Smooth muscle cell (in vitro differentiated cells): ENCODE data around the gene VILL. TPM values are rescaled to one million over a fixed set of nuclear protein-coding genes. Genes with fewer than 3 reads are reported as not detected.

Source experiments
- DNase-seq: peaks from one replicate; lab custom pipeline; 2025; ENCODE audit not compliant: unreplicated experiment; lab: John Stamatoyannopoulos, UW
- H2AFZ ChIP-seq: fragments of 200-600 bp; sonication (generic); 2 replicates; pipeline ENCODE4 v1.6.0; 2016; ENCODE audit warnings: antibody characterized with exemption, low read depth, mild to moderate bottlenecking
- H3F3A ChIP-seq: fragments of 200-600 bp; sonication (generic); 2 replicates; pipeline ENCODE4 v1.6.0; 2017; ENCODE audit warnings: antibody characterized with exemption, low read depth
- H3K27ac ChIP-seq: fragments of 200-600 bp; sonication (generic); 2 replicates; pipeline ENCODE4 v1.5.1; 2016; ENCODE audit warnings: low read depth, mild to moderate bottlenecking
- H3K27me3 ChIP-seq: fragments of 200-600 bp; sonication (generic); 2 replicates; pipeline ENCODE4 v1.6.1; 2016; ENCODE audit warnings: low read depth, mild to moderate bottlenecking
- H3K36me3 ChIP-seq: fragments of 200-600 bp; sonication (generic); 2 replicates; pipeline ENCODE4 v1.5.1; 2016; ENCODE audit warnings: low read depth
- H3K4me1 ChIP-seq: fragments of 200-600 bp; sonication (generic); 2 replicates; pipeline ENCODE4 v1.5.1; 2016; ENCODE audit warnings: low read depth
- H3K4me2 ChIP-seq: fragments of 200-600 bp; sonication (generic); 2 replicates; pipeline ENCODE4 v1.6.0; 2016; ENCODE audit warnings: mild to moderate bottlenecking
- H3K4me3 ChIP-seq: fragments of 200-600 bp; sonication (generic); 2 replicates; pipeline ENCODE4 v1.5.1; 2016; ENCODE audit warnings: mild to moderate bottlenecking
- H3K79me2 ChIP-seq: fragments of 200-600 bp; sonication (generic); 2 replicates; pipeline ENCODE4 v1.6.0; 2016; ENCODE audit warnings: low read depth, mild to moderate bottlenecking
- H3K9ac ChIP-seq: fragments of 200-600 bp; sonication (generic); 2 replicates; pipeline ENCODE4 v1.6.0; 2016; ENCODE audit warnings: low read depth
- H3K9me3 ChIP-seq: fragments of 200-600 bp; sonication (generic); replicated peaks from 2 replicates; pipeline ENCODE4 v1.5.1; 2016; ENCODE audit warnings: low read depth
- H4K20me1 ChIP-seq: fragments of 200-600 bp; sonication (generic); 2 replicates; pipeline ENCODE4 v1.6.0; 2016; ENCODE audit warnings: low read depth
- WGBS: methylation state at CpG from one replicate; pipeline ENCODE4 v1.1.7; 2016; ENCODE audit warnings: low lambda C conversion rate; 5-methylcytosine and 5-hydroxymethylcytosine counted together
- polyA plus RNA-seq: library from polyadenylated mRNA; unstranded; fragments of >200 nt; fragmentation: Nextera tagmentation; extraction: Ambion mirVana; gene quantifications from 2 replicates; pipeline ENCODE4 v1.2.1, GENCODE V29; 2016
- total RNA-seq: library from RNA; depleted of rRNA; stranded (reverse); fragments of >200 nt; gene quantifications from 2 replicates; pipeline ENCODE4 v1.2.3, GENCODE V29; 2014
- TF ChIP-seq, protein P1 (sequence below): fragments of 200-600 bp; sonication (generic); IDR thresholded peaks from 2 replicates; pipeline ENCODE4 v1.5.1; 2017; ENCODE audit warnings: borderline replicate concordance, mild to moderate bottlenecking, antibody characterized with exemption; ENCODE audit not compliant: insufficient read depth, poor library complexity, severe bottlenecking

Gene VILL
- total and polyA plus RNA-seq, 2 experiments from 2014 or later: 2.3 to 3.4 TPM

DNA sequence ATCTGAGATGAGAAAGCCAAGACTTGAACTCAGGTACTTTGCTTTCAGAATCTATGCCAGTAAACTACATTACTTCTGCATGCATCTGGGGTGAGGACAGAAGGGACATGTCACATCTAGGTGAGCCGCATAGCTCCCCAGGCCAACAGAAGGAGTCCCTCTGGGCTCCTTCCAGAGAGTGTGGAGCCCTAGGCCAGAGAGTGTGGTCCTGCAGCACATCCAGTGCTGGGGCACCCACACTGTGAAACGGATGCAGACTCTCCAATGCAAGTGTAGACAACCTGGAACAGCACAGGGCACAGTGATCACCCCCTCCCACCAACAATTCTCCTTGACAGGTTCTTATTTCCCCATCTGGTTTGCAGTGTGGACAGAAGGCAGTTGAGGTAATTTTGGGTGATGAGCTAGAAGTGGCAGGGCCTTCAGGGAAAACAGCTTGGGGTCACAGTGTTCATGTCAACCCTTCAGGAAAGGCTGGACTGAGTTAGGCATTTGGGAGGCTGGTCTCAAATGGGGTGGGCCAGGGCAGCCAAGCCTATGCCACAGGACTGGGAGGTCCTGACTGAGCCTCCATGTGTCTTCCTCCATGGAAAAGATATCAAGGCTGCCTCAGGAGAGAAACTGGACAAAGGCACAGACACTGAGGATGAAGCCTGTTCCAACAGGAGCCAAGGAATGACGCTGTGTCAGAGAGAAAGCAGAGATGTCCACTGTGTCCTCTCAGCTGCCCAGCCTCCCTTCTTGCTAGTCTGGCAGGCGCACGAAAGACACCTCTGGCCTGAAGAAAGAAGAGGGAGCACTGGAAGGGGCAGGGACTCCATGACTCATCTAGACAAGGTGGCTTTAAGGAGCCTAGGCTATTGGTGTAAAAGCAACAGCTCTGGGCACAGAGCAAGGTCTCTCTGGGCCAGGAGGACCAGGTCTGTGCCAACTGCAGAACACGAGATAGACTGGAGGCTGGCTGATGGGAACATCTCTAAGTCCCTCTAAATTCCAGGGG, 37.2 kb downstream of the VILL start:
- Histone ChIP-seq H3K9ac (no peak overlapping the region), H3K27ac (no peak overlapping the region), H3K4me3 (peak overlapping the region; percentile 75), H2AFZ (no peak overlapping the region), H3K4me1 (peaks cover 6% of the 10 kb centered on the region), H4K20me1 (peaks cover 27% of the 10 kb centered on the region), H3K4me2 (peak overlapping the region; percentile 92), H3K79me2 (no peaks in the 10 kb centered on the region), H3K27me3 (no peaks in the 10 kb centered on the region), H3K9me3 (no peaks in the 10 kb centered on the region), H3K36me3 (no peaks in the 10 kb centered on the region), H3F3A (peaks cover 11% of the 10 kb centered on the region)
- 90% methylated on average over 6 of the region's 6 CpGs for WGBS
- DNase-seq: no peak
- TF ChIP-seq, protein P1, sequence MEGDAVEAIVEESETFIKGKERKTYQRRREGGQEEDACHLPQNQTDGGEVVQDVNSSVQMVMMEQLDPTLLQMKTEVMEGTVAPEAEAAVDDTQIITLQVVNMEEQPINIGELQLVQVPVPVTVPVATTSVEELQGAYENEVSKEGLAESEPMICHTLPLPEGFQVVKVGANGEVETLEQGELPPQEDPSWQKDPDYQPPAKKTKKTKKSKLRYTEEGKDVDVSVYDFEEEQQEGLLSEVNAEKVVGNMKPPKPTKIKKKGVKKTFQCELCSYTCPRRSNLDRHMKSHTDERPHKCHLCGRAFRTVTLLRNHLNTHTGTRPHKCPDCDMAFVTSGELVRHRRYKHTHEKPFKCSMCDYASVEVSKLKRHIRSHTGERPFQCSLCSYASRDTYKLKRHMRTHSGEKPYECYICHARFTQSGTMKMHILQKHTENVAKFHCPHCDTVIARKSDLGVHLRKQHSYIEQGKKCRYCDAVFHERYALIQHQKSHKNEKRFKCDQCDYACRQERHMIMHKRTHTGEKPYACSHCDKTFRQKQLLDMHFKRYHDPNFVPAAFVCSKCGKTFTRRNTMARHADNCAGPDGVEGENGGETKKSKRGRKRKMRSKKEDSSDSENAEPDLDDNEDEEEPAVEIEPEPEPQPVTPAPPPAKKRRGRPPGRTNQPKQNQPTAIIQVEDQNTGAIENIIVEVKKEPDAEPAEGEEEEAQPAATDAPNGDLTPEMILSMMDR: no peak

DNA sequence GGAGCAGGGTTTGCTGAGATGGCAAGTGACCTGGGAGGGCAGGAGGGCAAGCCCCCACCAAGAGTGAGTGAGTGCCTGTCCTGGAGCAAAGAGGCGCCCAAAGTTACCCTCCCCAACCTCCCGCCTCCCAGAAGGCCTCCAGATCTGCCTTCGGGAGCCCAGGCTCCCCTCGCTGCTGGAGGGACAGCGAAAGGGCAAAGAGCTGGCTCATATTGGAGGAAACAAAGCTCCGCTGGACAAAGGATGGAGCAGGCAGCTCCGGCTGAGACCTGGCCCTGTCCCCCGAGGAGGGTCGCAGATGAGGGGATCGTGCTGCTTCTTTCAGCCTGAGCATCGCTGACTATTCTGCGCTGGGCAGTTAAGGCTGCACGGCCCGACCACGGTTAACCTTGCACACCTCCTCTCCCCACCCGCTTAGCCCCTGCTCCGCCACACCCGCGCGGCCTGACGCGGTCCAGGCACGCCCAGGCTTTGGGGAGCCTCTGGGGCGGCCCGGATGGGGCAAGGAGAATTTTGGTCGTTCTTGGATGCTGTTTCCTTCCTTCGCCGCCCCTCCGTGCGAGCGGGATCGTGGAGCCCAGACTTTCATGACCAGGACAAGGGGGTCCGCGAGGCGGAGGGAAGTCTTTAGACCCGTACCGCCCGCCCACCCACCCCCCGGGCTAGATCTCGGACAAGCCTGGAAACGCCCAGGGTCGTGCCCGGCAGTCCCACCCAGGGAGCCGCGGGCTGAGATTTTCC, 38.2 kb downstream of the VILL start:
- Histone ChIP-seq H2AFZ (peak overlapping the region; percentile 7), H3K79me2 (no peaks in the 10 kb centered on the region), H3K27ac (no peak overlapping the region), H4K20me1 (peaks cover 16% of the 10 kb centered on the region), H3K4me3 (peak overlapping the region; percentile 75), H3F3A (peaks cover 11% of the 10 kb centered on the region), H3K9ac (peak overlapping the region; percentile 65), H3K27me3 (no peaks in the 10 kb centered on the region), H3K4me1 (peaks cover 6% of the 10 kb centered on the region), H3K9me3 (no peaks in the 10 kb centered on the region), H3K4me2 (peak overlapping the region; percentile 92), H3K36me3 (no peaks in the 10 kb centered on the region)
- TF ChIP-seq, protein P1: no peak
- DNase-seq: no peak
- 13% methylated on average over 33 of the region's 45 CpGs for WGBS

DNA sequence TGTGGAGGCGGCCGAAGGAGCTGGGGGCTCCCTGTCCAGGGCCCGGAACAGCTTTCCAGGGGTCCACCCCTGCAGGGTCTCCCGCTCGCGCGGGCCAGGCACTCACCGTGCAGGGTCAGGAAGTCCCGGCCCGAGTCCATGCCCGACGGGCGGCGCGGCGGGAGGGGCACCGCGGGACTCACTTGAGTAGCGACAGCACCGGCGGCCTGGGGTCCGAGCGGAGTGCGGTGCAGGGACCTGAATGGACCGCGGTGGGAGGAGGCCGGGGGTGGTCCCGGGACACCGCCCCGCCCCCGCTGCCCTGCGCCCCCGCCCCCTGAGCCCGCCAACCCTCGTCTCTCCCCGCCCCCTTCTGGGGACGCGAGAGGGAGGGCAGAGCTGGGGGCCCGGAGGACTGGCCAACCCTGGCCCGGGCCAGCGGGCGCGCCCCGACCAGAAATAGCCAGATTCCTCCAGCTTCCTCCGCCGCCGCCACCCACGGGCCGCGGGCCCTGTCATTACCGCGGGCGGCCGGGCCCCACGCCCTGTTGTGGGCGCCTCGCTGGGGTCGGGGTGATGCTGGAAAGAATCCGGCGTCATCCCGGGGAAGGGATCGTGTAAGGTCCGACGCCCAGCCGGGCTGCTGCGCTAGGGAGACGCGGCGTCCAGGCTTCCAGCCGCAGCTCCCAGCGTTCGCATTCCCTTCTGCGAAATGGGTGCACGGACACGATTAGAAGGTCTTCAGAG, 39.0 kb downstream of the VILL start, which contains the start of gene PLCD1:
Gene PLCD1, minus strand, starts transcription at position 243 of the 726 bp plus-strand sequence. Its CDS starts 103 bp downstream, at position 140.
- no peaks in the 10 kb centered on the region for H3K27me3 ChIP-seq
- H3K9ac ChIP-seq: peak within 1 kb of the TSS; percentile 65
- WGBS: 4% methylated on average over 51 of the region's 75 CpGs
- H3K4me1 ChIP-seq: peaks cover 6% of the 10 kb centered on the region
- peak within 1 kb of the TSS; percentile 69 for H3K27ac ChIP-seq
- H3K36me3 ChIP-seq: no peaks in the 10 kb centered on the region
- H3K4me2 ChIP-seq: peak within 1 kb of the TSS; percentile 92
- TF ChIP-seq, protein P1: no peak
- peak within 1 kb of the TSS; percentile 75 for H3K4me3 ChIP-seq
- peak within 1 kb of the TSS; percentile 87 for H2AFZ ChIP-seq
- peaks cover 11% of the 10 kb centered on the region for H4K20me1 ChIP-seq
- DNase-seq: peak; percentile 49
- H3F3A ChIP-seq: peaks cover 11% of the 10 kb centered on the region
- no peaks in the 10 kb centered on the region for H3K9me3 ChIP-seq
- no peaks in the 10 kb centered on the region for H3K79me2 ChIP-seq
